Tongue (tissue), 2 donors: ENCODE measurements around the gene LCE1B. TPM values are rescaled to one million over a fixed set of nuclear protein-coding genes. Genes with fewer than 3 reads are reported as not detected.

Source experiments
- DNase-seq: peaks from one replicate; pipeline ENCODE4 v3.0.0-alpha.2; 2015
- total RNA-seq: library from RNA; depleted of rRNA; stranded (reverse); fragments of >200 nt; gene quantifications from one replicate; pipeline ENCODE4 v1.2.3, GENCODE V29; 2014

The LCE1B gene, protein sequence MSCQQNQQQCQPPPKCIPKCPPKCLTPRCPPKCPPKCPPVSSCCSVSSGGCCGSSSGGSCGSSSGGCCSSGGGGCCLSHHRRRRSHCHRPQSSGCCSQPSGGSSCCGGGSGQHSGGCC
- total RNA-seq = not detected

DNA sequence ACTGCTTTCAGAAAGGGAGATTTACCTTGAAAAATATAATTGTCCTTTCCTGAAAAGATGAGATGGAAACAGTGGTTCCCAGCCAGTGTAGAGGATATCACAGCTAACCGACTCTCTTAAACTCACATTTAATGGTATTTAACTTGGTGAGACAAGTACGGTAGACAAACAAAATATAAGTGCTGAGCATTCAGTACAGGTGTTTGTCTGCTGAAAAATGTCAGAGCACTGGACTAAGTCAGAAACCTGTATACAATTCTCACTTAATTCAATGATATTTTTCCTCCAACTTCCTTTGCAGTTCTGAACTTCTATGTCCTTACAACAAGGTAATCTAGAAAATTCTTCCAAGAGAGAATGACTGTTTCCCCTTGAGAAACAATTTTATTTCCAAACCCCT lies at the start of gene LCE1B:
TSS of gene LCE1B (plus strand) at position 301 of the 400 bp plus-strand sequence. CDS start 476 bp downstream, outside the sequence.
- DNase-seq = no peak

DNA sequence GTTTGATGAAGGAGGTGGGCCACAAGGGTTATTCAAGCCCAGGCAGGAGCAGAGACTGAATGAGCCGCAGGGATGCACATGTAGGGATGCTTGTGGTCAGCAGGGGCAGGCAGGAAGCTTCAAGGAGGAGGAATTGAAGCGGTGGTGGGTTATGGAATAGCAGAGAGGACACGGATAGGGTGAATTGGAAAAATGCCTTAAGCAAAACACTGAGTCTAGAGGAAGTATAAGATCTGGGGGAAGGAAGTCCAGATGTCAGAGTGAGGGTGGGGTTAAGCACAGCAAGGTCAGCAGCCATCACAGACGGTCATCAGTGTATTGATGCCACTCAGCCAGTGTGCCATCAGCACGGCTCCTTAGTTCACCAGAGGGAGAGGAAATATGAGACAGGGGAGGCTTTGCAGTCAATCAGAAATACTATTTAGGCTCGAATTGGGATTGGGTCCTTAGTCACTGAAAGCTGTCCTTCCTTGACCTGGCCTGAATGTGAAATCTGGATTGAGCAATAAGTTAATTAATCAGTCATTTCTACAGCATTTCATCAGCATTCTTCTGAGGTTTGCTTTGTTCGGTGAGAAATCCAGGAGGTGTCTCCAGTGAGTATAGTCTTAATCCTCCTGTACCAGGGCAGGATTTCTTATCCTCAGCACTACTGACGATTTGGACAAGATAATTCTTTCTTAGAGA lies 42.8 kb upstream of the LCE1B start:
- DNase-seq = no peak

DNA sequence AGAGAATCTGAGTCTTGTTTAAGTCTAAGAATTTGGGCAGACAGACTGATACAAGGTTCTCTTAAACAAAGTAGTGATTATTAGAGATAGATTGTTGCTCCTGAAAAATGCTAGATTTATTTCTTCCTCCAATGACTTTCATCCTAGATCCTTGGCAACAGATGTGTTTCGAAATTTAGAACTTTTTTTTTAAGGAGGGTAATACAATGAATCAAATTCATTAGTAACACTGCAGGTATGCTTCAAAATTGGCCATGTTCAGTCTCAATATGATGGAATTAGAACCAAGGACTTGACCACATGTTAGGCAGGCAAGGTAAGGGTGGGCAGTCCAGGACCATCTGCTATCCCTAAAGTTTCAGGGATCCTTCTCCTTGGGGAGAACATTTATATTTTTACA lies 41.4 kb upstream of the LCE1B start:
- DNase-seq = no peak

DNA sequence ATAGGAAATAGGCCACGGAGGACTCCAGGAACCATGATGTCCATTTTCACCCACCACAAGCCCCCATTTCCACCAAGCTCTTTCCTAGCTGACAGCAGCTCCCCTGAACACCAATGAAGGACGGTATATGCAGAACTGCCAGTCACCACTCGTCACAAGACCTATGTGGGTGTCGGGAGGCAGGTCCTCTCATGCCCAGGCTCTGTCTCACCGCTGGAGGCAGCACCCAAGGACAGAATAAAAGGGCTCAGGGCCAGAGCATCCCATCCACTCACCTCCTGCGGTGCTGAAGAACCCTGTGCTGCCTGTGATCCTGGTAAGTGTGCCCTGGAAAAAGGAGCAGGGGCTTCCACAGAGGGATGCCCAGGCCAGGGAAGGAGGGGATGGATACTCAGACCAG lies 36.9 kb upstream of the LCE1B start, which contains the start of gene LCE1F:
TSS of gene LCE1F (plus strand) at position 266 of the 400 bp plus-strand sequence. CDS start 1,232 bp downstream, outside the sequence.
- DNase-seq = no peak

DNA sequence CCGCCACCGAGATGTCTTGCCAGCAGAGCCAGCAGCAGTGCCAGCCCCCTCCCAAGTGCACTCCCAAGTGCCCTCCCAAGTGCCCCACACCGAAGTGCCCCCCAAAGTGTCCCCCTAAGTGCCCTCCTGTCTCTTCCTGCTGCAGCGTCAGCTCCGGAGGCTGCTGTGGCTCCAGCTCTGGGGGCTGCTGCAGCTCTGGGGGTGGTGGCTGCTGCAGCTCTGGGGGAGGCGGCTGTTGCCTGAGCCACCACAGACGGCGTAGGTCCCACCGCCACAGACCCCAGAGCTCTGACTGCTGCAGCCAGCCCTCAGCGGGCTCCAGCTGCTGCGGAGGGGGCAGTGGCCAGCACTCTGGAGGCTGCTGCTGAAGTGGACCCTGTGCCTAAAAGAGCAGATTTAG lies 35.4 kb upstream of the LCE1B start:
- DNase-seq = no peak

DNA sequence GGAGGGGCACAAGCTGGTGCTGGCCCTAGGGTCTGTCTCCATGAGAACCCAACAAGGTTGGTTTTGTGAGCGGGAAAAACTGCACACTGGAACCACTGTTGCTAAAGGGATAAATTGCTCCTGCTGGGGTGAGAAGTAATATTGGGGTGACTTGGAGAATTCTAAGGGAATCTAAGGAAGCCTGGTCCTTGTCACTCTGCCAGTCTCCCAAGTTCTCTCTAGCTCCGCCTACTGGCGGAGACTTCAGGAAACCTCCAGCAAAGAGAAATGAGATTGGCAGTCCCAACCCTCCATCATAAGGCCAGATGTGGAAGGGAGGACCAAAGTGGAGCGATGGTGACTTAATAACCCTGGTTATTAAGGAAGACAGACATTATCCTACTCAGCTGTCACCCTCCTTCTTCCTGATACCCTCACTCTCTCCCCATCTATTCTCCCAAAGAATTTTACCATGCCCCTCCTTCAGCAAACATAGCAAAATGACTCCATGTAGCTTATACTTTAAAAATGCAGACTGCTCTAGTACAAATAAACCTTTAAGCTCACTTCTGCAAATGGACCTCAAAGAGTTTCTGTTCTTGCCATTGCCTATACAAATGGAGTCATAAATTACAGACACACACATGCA lies 34.1 kb upstream of the LCE1B start:
- DNase-seq = no peak

DNA sequence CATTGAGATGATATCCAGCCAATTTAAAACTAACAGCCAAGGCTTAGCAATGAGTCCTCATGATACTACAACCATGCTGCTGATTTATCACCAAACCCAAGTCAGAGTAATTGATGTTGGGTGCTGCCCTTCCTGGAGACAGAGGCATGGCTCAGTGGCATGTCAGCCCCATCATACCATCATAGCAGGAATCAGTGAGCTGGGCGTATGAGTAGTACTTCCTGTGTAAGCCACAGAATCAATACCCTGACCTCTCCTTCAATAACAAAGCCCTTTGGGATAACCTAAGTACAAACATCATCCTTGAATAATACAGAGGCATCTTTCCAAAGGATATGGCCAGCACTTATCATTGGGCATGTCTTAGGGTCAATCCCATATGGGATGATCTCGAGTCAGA lies 28.7 kb upstream of the LCE1B start:
- no peak for DNase-seq

DNA sequence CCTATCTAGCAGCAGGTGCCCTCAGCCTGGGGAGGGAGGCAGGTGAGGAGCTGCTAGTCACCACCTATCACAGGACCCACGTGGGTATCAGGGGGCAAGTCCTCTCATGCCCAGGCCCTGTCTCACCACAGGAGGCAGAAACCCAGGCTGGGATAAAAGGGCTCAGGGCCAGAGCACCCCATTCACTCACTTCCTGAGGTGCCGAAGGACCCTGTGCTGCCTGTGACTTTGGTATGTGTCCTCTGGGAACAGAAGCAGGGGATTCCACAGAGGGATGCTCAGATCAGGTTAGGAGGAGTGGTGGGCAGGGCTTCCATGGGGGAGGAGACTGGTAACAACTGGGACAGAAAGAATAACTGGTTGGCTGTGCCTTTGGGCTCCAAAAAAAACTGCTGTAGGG lies 25.7 kb upstream of the LCE1B start, which contains the start of gene LCE1E:
TSS of gene LCE1E (plus strand) at position 181 of the 400 bp plus-strand sequence. CDS start 1,043 bp downstream, outside the sequence.
- no peak for DNase-seq

DNA sequence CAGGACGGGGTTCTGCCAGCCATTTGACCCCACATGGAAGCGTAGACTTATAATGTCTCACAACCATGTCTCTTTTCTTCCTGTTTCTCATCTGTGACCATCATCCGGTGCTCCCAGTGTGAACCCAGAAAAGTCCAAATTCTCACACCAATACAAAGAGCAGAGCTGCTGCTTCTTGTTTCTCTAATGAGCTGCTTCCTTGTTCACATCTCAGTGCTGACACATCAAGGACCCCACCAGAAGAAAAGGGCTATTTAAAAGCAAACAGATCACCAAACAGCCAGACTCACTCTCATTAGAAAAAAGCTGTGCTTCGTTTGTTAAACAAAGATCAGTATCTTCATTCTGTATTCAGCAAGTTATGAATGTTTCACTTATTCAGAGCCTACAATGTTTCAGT lies 16.1 kb upstream of the LCE1B start:
- DNase-seq = no peak

DNA sequence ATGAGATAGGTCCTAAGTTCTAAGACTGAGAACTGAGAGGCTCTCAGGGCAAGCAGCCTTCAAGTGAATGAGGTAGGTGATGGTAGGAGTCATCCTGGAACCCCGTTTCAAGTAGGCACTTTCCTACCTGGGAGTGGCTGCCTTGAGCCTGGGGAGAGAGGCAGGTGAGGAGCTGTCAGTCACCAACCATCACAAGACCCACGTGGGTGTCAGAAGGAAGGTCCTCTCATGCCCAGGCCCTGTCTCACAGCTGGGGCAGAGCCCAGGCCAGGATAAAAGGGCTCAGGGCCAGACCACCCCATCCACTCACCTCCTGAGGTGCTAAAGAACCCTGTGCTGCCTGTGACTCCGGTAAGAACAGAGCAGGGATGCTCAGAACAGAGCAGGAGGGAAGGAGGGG lies 15.3 kb upstream of the LCE1B start, which contains the start of gene LCE1D:
TSS of gene LCE1D (plus strand) at position 301 of the 400 bp plus-strand sequence. CDS start 1,074 bp downstream, outside the sequence.
- no peak for DNase-seq

DNA sequence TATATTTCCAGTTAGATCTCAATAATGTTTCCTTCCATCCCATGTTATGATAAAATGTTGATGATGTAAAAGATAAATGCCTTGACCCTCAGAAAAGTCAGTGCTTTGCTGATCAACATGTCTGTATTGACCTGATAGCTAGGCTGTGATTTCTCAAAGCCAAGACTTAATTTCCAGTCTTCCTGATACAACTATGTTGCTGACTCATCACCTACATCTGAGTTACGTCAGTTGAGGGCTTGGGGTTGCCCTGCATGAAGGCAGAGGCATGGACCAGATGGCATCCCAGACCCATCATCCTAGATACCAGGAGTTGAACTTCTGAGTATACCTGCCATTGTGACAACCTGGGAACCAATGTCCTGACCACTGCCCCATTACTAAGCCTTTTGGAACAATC lies 10.4 kb upstream of the LCE1B start:
- DNase-seq = no peak

DNA sequence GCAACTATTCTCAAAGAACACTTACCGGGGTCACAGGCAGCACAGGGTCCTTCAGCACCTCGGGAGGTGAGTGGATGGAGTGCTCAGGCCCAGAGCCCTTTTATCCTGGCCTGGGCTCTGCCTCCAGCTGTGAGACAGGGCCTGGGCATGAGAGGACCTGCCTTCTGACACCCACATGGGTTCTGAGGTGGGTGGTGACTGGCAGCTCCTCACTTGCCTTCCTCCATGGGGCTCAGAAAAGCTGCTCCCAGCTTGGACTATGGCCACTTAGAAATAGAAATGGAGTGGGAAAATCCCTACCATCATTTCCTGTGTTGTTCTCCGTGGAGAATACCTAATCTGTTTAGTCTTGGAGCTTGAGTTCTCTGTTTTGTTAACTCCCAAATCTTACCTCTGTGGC lies 5.2 kb upstream of the LCE1B start, which contains the start of gene LCE1C:
TSS of gene LCE1C (minus strand) at position 76 of the 400 bp plus-strand sequence. CDS start 1,173 bp downstream, outside the sequence.
- no peak for DNase-seq

DNA sequence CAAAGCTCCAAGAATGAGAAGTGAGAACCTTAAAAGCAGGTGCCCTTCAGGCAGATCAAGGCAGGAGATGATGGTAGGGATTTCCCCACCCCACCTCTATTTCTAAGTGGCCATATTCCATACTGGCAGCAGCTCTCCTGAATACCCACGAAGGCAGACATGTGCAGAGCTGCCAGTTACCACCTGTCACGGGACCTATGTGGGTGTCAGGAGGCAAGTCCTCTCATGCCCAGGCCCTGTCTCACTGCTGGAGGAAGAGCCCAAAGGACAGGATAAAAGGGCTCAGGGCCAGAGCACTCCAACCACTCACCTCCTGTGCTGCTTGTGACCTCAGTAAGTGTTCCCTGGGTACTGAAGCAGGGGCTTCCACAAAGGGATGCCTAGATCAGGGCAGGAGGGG lies 721 bp upstream of the LCE1B start:
- DNase-seq = no peak

DNA sequence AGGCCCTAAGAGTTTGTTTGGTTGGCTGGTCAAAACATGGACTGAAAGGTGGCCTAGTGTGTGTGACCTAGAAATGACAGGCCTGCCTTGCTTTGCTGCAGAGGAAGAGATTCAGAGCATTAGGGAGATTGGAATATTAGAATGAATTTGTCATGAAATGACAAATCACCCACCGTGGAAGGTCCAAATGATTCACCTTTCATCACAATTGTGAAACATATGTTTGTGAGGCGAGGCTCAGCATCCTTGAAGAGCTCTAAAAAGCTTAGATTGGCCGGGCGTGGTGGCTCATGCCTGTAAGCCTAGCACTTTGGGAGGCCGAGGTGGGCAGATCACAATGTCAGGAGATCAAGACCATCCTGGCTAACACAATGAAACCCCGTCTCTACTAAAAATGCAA lies 5.5 kb downstream of the LCE1B start:
- DNase-seq = no peak

DNA sequence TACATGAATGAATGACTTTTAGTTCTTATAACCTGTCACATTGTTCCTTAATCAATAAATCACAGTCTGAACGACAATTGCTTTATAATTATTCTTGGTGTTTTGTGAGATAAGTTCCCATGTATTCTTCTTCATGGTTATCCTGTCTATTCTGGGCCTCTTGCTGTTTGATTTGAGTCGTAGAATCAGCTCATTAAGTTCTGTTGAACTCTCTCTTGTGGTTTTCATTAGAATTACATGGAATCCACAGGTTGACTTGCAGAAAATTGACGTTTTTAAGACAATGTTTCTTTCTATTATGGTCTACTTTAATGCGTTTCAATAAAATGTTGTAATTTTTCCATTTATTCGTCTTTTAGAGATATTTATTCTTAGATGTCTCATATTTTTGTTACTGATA lies 11.5 kb downstream of the LCE1B start:
- no peak for DNase-seq

DNA sequence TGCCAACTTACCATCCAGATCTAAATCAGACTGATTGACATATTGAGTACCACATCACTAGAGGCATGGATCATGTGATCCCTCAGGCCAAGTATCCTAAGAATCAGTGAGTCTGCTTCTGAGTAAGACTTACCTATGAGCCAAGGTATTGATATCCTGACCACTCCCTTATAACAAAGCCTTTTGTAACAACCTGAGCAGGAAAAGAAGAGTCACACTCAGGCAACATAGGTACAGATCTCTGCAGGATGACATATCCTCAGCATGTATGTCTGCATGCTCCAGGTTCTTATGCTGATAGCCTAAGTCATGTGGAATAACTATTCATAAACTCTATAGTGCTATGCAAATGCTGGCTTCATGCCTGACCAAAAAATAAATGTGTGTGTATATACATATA lies 13.2 kb downstream of the LCE1B start:
- DNase-seq = no peak

DNA sequence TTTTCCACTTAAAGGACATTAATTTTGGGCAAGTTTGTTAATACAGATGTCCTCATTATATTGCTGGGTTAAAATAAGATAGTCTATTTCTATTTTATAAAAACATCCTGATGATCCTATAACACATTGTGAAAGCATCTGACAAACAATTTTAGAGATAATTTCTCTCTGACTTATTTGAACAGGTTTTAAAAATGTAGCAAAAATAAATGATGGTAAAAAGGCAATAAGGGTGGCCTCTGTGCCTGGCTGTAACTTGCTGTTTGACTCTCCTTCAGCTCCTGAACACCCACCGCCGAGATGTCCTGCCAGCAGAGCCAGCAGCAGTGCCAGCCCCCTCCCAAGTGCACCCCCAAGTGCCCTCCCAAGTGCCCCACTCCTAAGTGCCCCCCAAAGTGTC lies 15.4 kb downstream of the LCE1B start, which contains the start of gene LCE1A:
TSS of gene LCE1A (plus strand) at position 301 of the 400 bp plus-strand sequence. CDS start at position 301, 0 bp downstream.
- DNase-seq = no peak

DNA sequence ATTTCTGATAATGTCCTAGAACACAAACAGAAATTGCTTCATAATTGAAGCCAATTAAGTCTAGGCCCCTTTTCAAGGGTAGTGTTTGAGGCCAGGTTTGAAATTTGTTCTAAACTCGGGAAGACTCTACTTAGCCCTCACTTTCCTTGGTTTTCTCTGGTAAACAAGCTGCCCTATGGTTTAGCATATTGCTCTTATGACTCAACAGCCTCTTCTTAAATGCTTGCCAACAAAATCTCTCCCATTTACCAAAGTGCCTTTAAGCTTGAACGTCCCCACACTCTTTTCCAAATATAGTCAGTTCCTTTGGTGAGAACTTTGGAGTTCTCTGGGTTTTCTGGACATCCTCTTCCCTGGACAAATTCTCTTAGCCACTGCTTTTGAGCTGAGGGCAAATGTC lies 25.1 kb downstream of the LCE1B start:
- no peak for DNase-seq

DNA sequence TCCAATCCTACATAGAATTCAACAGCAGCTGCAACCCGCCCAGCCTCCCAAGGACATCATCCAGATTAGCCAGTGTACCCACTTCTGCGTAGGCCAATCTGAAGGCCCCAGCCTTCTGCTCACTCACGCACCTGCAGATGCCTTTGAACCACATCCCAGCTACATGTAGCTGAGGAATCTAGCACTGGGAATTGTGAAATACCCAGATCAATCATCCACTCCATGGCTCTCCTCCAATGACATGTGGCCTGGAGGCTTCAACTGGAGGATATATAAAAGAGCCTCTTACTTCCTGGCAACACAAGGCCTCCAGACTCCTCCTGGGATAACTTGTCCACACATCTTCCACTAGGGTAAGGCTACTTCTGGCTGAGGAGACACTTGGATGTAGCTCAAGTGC lies 30.8 kb downstream of the LCE1B start, which contains the start of gene LCE6A:
TSS of gene LCE6A (plus strand) at position 301 of the 400 bp plus-strand sequence. CDS start 665 bp downstream, outside the sequence.
- DNase-seq = peak; percentile 18

DNA sequence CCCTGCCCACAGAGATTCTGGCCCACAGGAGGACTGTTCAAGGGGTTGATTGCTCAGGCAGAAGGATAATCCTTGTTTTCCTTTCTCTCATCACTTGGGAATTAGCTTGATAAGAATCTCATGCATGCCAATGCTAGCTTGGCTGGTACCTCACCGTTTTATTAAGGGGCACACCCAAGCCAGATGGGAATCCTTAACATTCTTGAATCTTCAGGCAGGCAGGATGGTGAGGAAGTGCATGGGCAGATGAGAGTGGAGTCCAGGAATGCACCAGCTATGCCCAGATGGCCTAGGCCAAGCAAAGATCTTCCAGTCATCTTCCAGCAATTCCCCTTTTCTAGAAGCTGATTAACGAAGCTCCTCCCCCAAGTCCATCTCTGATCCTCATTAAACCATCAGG lies 43.9 kb downstream of the LCE1B start:
- DNase-seq = no peak

DNA sequence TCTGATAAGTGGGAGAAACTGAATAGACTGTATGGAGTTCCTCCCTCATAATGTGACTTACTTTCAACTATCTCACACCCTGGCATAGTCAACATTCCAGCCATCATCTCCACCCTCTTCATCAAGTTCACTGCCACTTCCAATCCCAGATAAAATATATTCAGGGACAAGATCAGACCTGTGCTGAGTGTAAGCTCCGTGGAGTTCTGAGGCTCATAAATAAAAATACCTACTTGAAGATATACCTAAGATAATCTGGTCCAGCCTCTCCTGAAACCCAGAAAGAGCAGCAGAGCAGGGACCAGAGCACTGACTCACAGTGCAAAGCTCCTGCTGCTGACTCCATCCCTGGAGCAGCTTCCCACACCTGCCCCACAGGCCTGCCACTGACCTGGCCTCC lies 46.3 kb downstream of the LCE1B start:
- no peak for DNase-seq

DNA sequence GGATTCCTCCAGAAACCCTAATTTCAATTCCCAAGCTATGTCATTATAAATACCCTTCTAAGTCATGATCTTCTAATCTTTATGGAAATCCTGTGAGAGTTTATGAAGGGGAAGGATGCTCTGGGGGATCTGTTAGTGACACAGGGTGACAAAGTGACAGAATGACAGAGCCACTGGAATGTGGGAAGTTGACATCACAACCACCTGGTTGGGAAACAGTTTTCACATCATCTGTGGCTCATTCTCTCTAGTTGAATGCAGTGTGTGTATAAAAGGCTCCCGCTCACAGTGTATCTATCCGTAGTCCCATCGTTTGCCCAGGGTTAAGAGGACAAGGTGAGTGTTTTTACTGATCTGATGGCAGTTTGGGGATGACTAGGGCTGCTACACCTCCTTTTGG lies 47.9 kb downstream of the LCE1B start, which contains the start of gene LCE7A:
TSS of gene LCE7A (plus strand) at position 301 of the 400 bp plus-strand sequence. CDS start 702 bp downstream, outside the sequence.
- DNase-seq = no peak

DNA sequence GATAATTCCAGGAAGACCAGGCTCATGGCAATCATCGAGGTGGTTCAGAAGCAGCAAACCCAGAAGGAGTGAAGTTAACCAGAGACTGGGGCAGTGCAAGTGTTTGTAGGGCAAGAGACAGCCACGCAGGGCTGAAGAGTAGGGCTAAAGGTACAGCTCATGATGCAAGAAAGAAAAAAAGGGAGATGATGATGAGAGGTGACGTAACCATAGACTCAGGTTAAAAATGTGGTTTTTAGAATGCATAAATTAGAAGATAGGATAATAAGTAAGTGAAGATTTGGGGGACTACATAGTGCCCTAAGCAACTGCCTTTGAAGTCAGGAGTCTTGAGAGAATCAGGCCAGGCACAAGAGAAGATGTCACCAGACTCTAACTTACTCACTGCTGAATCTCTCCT lies 48.4 kb downstream of the LCE1B start:
- no peak for DNase-seq
